BJ (cell line): Measurements from ENCODE around the gene CFAP68. TPM values are rescaled to one million over a fixed set of nuclear protein-coding genes. Genes with fewer than 3 reads are reported as not detected.

ENCODE experiments used
- CTCF ChIA-PET: fragments of 350-600 bp; formaldehyde crosslinking; extraction: SDS; loops from one replicate; lab custom pipeline; 2021; ENCODE audit warnings: antibody characterized with exemption, inconsistent platforms; lab: Yijun Ruan, JAX
- POLR2A ChIA-PET: fragments of 300-600 bp; sonication (Branson Sonifier 250); formaldehyde crosslinking; extraction: SDS; loops from one replicate; lab custom pipeline; 2021; ENCODE audit warnings: antibody characterized with exemption; lab: Charles Lee
- DNase-seq: peaks from one replicate; pipeline ENCODE4 v3.0.0-alpha.2; 2011; ENCODE audit warnings: low read depth
- H3K27me3 ChIP-seq: 2 replicates; pipeline ENCODE4 v1.6.0; 2011; ENCODE audit warnings: low read length; ENCODE audit not compliant: control insufficient read depth, insufficient read depth
- H3K36me3 ChIP-seq: 2 replicates; pipeline ENCODE4 v1.5.1; 2011; ENCODE audit warnings: low read length; ENCODE audit not compliant: control insufficient read depth, insufficient read depth
- H3K4me3 ChIP-seq: 2 replicates; pipeline ENCODE4 v1.5.1; 2011; ENCODE audit warnings: low read depth, mild to moderate bottlenecking, control low read depth, low read length
- CTCF ChIP-seq: IDR thresholded peaks from 2 replicates; pipeline ENCODE4 v1.5.1; 2011; ENCODE audit warnings: low read depth, mild to moderate bottlenecking, control low read depth, inconsistent platforms, low read length, moderate library complexity; ENCODE audit not compliant: insufficient read depth
- polyA plus RNA-seq: library from polyadenylated mRNA; depleted of rRNA; stranded (reverse); fragments of >200 nt; gene quantifications from 2 replicates; pipeline ENCODE4 v1.2.3, GENCODE V29; 2011

CFAP68 gene
- polyA plus RNA-seq, 1 experiment, result 16.6 TPM

DNA sequence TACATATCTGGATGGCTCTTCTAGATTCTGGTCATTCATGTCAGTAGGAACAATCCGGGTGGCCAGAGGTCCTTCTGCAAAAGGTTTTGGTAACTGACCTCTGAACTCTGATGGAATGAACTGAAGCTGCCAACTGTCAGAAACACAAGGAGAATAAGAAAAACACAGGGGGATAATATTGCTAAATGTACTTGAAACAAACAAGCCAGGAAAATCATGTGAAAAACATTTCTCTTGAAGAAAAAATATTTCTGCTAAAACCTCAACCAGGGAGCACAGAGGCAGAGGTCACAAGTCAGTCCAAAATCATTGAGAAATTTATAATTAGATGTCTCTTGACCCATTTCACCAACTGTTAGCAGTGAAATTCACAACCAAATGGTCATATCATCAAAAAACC is 43.2 kb upstream of the CFAP68 start:
- POLR2A ChIA-PET, result no interaction called here
- DNase-seq, result no peak
- no peak for TF ChIP-seq CTCF
- CTCF ChIA-PET, result interaction anchor here (0.8 to 1.5 kb wide), 2 partner anchors 28 to 278 kb away, joined by 3 read pairs; no protein-coding TSS in a partner anchor
- no peak overlapping the region for H3K4me3 ChIP-seq
- no peaks in the 10 kb centered on the region for H3K27me3 ChIP-seq
- 0 out of 2 replicates have a peak, but pooled peaks cover 1% of the 10 kb centered on the region for H3K36me3 ChIP-seq

DNA sequence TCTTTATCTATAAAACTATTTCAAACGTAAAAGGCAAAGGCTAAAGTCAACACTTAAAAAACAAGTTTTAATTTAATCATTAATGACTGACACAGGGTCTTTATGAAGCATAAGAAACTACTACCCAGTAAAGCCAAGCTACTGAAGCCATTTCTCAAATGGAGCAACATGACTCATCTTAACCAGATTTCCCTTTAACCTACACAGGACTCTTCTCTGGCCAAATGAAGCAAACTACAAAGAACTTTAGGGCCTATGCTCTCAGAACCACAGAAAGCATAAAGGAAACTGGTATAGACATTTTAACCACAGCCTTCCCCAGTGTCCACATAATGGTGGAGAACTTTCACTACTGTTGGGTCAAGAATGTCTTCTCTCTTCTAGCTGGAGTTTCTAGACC is 42.6 kb upstream of the CFAP68 start:
- Histone ChIP-seq H3K4me3 (no peak overlapping the region), H3K27me3 (no peaks in the 10 kb centered on the region), H3K36me3 (0 out of 2 replicates have a peak, but pooled peaks cover 1% of the 10 kb centered on the region)
- ChIA-PET POLR2A (no interaction called here), CTCF (interaction anchor here (0.5 to 0.8 kb wide), 4 partner anchors 44 to 232 kb away, joined by 3 to 4 read pairs (median 3); no protein-coding TSS in a partner anchor)
- TF ChIP-seq CTCF, result no peak
- no peak for DNase-seq

DNA sequence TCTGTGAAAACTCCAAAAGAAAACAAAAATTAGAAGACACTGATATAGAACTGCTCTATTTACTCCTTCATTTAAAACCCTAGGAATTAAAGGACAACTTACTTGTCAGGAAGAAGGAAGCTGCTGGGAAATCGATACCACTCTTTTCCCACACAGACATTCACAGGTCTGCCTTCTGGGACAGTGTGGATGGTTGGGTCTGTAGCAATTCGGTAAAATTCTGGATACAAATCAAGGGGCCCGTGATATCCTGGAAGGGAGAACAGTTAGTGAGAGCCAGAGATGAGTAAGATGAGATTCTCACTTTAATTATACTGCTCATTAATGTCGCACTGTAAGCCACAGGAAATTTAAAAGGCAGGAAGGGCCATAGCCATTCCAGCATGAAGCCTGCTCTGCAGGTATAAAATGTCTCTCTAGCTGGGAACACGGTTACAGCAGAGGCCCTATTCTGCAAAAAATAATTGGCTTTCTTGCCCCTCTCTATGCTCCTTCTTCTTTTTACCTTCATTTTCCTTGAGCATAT is 41.9 kb upstream of the CFAP68 start:
- POLR2A ChIA-PET, result no interaction called here
- CTCF ChIA-PET, result interaction anchor here (0.6 to 0.8 kb wide), 4 partner anchors 45 to 263 kb away, joined by 3 to 4 read pairs (median 3); no protein-coding TSS in a partner anchor
- DNase-seq, result no peak
- no peak for TF ChIP-seq CTCF
- no peak overlapping the region for H3K4me3 ChIP-seq
- H3K27me3 ChIP-seq, result no peaks in the 10 kb centered on the region
- H3K36me3 ChIP-seq, result 0 out of 2 replicates have a peak, but pooled peaks cover 1% of the 10 kb centered on the region

- POLR2A ChIA-PET, result no interaction called here
- no peak for TF ChIP-seq CTCF
Observed at GRCh38 chr11:111838054-111838453, 41.3 kb upstream of the CFAP68 start.

DNA sequence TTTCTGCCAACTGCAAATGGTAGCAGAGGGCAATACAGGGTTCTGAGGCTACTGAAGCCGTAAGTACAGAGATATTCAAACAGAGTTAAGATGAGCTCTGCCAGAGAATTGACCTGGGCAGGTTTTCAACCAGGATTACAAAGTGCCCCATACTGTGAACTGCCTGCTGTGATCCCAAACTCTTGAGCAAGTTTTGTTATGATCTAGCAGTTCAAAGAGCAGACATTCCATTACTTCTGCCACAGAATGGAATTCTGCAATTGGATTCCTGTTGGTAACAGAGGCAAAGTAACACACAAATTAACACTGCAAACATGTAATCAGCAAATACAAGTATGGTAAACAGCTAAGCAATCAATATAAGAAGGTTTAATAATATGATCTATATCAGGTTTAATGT is 39.2 kb upstream of the CFAP68 start:
- no peak for TF ChIP-seq CTCF
- POLR2A ChIA-PET, result no interaction called here
- no peak overlapping the region for H3K4me3 ChIP-seq
- CTCF ChIA-PET, result interaction anchor here (0.8 to 4.2 kb wide), 12 partner anchors 47 to 385 kb away, joined by 3 to 34 read pairs (median 4); partner anchors contain the start of gene SIK2
- H3K27me3 ChIP-seq, result no peaks in the 10 kb centered on the region
- H3K36me3 ChIP-seq, result 0 out of 2 replicates have a peak, but pooled peaks cover 1% of the 10 kb centered on the region
- DNase-seq, result no peak

More at GRCh38 chr11:111838054-111838453, 41.3 kb upstream of the CFAP68 start:
- no peaks in the 10 kb centered on the region for H3K27me3 ChIP-seq
- CTCF ChIA-PET, result no interaction called here
- no peak overlapping the region for H3K4me3 ChIP-seq
- DNase-seq, result no peak
- H3K36me3 ChIP-seq, result 0 out of 2 replicates have a peak, but pooled peaks cover 1% of the 10 kb centered on the region
